HG03558 (cell line): ENCODE data around the gene CCDC86.
A peak's percentile ranks its signal among the peaks of the same experiment; 100 is the strongest.
"Not testable (repeated sequence)": the region's sequence is repeated elsewhere in the genome, so short reads cannot be mapped to it uniquely, and the experiment has no call there.

Source experiments
- ATAC-seq: cut with Tn5 transposase; IDR thresholded peaks from one replicate; pipeline ENCODE4 v1.9.1; 2021; ENCODE audit warnings: moderate number of reproducible peaks; ENCODE audit not compliant: unreplicated experiment; ENCODE audit errors: extremely low read depth

CCDC86 gene, protein sequence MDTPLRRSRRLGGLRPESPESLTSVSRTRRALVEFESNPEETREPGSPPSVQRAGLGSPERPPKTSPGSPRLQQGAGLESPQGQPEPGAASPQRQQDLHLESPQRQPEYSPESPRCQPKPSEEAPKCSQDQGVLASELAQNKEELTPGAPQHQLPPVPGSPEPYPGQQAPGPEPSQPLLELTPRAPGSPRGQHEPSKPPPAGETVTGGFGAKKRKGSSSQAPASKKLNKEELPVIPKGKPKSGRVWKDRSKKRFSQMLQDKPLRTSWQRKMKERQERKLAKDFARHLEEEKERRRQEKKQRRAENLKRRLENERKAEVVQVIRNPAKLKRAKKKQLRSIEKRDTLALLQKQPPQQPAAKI

DNA sequence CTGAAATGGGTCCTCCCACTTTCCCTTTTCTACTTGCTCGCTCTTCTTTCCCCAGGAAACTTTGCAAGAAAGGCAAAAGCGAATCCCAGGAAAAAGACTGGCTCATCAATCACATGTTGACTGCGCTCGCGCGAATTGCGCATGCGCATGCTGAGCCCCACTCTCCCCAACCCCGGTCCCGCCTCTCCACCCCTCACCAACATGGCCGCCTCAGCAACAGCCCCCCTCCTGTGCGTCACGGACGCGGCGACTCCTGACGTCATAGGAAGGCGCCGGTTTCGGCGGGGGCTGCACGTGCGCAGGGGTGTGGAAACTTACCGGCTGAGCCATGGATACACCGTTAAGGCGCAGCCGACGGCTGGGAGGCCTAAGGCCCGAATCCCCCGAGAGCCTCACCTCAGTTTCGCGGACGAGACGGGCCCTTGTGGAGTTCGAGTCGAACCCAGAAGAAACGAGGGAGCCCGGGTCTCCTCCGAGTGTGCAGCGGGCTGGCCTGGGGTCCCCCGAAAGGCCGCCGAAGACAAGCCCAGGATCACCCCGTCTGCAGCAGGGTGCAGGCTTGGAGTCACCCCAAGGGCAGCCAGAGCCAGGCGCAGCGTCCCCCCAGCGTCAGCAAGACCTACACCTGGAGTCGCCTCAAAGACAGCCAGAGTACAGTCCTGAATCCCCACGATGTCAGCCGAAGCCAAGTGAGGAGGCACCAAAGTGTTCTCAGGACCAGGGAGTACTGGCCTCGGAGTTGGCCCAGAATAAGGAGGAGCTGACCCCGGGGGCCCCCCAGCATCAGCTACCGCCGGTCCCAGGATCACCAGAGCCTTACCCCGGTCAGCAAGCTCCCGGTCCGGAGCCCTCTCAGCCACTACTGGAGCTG lies at the start of gene CCDC86:
CCDC86 (plus strand) TSS at position 317 of the 871 bp plus-strand sequence; CDS start at position 329, 12 bp downstream.
- peak; percentile 50 for ATAC-seq

DNA sequence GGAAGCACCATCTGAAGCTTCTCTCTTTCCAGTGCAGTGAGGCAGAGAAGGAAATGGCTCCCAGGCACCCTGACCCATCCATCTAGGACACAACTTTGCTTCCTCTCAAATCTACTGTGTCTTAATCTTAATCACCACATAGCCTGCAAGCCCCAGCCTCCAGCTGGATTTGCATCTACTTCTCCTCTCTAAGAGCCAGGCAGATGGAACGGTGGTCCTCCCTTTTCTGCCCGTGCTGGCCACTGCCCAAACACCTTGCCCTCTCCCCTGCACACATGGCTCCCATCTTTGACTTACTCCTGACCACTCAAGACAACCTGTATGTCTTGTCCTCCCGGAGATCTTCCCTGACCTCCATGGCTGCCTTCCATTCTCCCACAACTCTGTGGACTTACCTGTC lies 49.4 kb upstream of the CCDC86 start:
- ATAC-seq, result no peak

DNA sequence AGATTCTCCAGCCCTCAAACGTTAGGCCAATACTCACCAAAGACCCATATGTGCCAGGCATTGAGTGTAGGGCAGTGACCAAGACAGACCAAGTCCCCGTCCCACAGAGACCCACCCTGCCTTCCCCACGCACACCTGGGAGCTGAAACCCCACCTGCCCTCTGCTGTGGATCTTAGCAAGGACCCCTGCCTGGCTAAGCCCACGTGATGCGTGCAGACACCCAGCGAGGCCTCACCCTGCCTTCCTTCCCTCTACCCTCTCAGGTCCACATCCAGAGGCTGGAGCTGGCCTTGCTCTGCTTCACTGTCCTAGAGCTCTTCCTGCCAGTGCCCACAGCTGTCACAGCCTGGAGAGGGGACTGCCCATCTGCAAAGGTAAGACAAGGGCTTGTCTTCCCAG lies 46.6 kb upstream of the CCDC86 start:
- ATAC-seq, result no peak

DNA sequence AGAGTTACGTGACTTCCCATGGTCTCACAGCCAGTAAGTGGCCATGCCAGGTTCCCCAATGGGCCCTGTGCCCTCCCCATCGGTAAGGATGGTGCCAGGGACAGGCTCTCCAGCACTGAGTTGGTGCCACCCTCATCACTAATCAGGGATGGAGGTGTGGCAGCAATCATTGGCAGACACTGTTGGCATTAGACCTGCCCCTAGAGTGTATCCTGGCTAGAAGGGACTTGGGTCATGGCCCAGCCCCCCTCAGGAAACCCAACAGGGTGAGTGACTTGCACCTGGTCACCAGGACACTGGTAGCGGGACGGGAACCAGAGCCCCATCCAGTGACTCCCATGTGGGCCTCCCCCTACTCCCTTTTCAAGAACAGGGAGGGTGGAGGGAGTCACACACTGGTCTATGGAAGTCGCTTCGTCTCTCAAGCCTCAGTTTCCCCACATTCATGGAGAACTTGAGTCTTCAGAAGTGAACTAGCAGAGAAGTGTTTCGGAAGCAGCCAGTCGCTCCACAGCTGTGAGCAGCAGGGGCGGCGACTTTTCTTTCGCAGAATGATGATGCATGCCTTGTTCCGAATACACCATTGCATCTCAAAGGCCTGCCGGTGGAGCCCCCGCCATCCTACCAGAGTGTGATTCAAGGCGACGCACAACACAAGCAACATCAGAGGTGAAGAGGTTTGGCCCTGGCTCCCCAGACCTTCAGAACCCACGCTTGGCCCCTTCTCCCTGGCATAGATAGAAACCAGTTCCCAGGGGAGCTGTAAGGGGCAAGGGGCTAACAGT lies 43.9 kb upstream of the CCDC86 start:
- ATAC-seq, result no peak

DNA sequence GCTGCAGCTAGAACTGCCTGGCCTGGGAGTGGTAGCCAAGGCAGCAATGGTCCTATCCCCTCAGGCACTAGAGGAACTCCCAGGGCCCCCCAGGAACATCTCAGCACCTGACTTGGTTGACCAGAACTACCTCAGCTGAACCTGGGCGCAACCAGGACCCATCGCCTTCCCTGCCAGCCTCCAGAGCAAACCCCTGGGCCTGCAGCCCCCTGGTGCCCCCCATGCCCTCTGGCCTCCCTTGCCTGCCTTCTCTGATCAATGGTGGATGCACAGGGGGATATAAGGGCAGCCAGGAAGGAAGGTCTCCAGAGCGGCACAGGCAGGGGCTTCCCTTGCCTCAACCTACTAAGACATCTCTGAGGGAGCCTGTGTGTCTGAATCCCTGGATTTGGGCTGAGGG lies 43.3 kb upstream of the CCDC86 start:
- ATAC-seq, result no peak

DNA sequence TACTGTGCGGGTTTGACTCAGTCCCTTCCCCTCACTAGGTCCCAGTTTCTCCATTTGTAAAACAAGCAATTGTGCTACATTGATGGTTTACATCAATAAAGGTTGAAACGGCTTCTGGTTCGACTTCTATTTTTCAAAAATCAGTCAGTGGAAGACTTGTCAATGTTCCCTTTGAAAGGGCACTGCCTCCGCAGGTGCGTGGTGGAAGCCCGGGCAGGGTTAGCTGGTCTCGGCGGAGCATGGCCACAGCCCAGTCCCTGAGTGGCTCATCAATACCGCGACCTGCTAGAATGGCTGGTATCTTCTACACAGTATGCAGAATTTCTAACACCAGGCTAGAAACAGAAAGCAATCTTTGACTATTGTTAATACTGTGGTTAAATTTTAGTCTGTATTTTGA lies 40.7 kb upstream of the CCDC86 start:
- no peak for ATAC-seq

DNA sequence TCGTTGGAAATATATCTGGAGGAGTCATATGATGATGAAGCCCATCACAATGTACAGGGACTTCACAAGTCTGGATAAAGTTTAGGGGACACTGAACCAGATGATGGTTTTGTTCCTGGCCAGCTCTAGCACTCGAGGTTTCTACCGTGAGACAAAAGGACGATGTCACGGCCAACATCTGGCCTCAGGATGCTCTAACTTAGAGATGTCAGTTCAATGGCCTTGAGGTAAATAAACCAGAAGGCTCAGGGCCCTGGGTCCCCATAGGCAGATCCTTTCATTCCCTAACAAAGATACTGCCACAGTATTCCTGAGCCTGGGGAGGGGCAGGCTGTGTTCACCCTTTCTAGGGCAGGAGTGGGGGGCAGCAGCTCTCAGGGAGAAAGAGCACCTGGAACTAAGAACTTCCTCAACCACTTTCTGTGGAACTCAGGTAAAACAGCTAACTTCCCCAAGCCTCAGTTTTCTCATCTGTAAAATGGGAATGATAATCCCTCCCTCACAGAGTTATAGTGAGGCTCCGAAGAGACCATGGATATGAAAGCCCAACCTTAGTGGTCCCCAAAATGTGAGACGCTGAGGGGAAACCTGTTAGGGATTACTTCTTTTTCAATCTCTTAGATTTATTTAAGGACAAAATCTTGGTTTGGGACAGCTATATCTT lies 38.5 kb upstream of the CCDC86 start:
- ATAC-seq, result no peak

DNA sequence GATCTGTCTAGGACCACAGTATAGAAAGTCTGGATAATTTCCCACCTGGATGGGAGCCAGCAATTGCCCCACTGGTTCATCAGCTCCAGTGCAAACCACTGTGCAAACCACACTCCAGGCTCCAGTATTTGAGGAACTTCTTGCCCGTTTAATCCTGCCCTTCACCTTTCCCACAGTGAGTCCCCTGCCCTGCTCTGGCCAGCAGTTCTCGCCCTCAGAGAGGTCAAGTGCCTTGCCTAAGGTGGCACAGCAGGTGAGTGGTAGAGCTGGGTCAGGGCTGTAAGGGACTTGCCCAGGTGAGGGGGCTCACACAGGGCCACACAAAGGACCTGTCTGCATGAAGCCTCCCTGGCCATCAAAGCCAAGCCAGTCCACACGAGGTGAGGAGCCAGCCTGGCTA lies 32.7 kb upstream of the CCDC86 start:
- ATAC-seq, result no peak

DNA sequence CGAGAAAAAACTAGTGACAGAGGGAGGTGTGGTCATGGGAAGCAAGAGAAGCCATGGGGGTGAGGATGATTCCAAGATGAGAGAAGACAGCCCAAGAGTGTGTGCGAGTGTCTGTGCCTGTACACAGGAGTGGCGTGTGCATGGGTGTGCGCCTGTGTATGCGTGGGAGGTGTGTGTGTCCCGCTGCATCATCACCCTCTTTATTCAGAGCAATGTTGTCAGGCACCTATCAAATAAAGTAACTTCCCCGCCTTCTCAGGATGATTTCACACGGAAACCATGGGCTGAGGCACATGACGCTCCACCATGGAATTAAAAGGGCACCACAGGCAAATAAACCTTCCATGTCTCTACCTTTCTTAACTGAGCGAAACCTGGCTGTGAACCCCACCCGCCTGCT lies 32.2 kb upstream of the CCDC86 start:
- no peak for ATAC-seq

DNA sequence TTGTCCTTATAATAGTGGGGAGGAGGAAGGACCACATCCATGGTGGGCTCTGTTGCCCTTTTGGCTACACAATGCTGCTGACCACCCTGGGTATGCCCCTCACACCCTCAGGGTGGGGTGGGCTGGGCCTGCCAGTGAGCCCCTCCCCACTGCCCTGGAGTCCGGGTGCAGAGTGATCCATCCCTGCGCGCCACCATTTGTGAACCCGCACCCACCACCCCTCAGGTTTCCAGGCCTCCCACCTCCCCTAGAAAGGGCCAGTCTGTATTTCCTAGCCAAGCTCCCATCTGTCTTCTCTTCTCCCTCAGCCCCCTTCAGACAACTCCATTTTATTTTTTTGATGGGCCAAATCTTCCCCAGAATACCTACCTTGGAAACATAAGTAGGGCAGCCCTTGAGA lies 31.8 kb upstream of the CCDC86 start:
- ATAC-seq, result no peak

DNA sequence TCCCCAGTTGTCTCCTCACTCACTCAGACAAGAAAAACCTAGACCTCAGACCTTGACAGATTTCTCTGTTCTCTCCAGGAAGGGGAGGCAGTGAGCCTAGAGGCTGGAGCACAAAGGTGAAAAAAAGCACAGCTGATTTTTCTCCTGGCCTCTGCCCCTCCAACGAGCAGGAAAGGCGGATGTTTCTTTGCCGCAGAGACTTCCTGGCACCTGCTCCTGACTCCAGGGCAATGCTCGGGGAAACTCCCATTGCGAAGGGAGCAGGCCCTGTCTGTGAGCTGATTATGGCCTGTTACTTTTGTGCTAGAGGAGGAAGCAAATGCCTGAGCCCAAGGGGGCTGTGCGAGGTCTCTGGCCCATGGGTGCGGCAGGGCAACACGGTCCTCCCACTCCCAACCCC lies 31.3 kb upstream of the CCDC86 start:
- no peak for ATAC-seq

DNA sequence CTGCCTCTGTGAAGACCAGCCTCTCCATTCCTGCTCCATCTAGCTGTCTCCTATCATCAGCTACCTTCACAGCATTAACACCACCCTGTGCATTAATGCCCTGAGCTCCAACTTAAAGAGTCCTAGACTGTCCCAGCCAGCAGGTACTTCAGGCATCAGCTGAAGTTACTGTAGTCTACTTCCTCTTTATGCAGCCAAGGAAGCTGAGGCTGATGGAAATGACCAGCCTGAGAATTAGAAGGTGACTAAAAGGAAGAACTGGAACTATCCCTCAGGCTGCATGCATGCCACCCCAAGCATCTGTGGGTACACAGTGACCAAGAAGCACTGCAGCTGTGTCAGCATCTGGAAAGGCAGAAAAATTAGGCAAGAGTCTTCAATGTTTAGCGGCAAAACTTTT lies 28.6 kb upstream of the CCDC86 start:
- no peak for ATAC-seq

DNA sequence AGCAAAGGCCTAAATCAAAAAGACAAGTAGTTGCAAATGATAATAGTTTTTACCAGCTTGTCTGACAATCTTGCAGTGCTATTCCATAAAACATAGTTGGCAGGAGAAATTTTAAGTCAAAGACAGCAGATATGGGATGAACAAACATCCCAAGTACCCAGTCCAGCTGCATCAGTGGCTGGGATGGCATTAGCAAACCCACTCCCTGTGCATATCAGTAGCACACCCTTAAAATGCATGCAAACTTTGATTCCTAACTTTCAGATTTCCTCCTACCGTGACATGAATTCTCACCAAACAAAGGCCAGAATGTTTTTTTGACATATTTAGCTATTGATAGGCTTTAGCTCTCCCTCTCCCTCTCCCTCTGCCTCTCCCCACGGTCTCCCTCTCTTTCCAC lies 27.8 kb upstream of the CCDC86 start:
- ATAC-seq, result no peak

DNA sequence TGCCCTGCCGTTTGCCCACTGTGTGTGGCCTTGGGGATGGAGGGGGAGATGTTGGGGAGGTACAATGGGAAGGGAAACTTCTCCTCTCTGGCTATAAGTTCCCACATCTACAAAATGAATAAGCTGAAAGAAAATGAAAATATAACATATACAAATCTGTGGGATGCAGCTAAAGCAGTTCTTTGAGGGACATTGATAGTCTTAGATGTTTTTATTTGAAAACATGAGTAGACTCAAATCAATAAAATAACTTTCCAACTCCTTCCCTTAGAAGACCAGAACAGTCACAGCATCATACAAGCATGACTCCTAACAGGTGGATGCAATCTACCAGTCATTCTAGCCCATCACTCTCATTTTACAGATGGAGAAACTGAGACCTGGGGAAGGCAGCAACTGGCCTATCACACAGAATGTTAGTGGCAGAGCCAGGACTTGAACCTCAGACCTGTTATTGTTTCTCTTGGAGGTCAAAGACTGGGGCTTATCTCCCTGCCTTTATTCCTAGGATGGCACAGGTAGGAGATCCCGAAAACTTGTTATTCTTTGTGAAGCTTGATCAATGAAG lies 25.2 kb upstream of the CCDC86 start:
- ATAC-seq, result no peak

DNA sequence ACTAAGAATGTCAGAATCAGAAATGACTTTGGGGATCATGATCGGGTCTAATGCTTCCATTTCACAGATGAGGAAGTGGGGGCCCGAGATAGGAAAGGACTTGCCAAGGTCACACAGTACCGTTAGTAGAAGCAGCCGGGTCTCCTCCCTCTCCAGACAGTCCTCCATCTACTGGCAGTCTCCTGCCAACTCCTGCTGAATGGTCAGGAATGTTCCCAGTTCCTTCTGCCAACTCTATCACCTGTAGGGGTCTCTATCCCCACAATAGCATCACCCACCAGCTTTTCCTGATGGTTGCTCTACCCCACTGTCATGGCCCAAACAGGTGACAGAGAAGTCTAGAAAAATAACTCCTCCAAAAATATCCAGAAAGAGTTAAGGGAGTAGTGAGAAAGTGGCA lies 23.9 kb upstream of the CCDC86 start:
- ATAC-seq, result no peak

DNA sequence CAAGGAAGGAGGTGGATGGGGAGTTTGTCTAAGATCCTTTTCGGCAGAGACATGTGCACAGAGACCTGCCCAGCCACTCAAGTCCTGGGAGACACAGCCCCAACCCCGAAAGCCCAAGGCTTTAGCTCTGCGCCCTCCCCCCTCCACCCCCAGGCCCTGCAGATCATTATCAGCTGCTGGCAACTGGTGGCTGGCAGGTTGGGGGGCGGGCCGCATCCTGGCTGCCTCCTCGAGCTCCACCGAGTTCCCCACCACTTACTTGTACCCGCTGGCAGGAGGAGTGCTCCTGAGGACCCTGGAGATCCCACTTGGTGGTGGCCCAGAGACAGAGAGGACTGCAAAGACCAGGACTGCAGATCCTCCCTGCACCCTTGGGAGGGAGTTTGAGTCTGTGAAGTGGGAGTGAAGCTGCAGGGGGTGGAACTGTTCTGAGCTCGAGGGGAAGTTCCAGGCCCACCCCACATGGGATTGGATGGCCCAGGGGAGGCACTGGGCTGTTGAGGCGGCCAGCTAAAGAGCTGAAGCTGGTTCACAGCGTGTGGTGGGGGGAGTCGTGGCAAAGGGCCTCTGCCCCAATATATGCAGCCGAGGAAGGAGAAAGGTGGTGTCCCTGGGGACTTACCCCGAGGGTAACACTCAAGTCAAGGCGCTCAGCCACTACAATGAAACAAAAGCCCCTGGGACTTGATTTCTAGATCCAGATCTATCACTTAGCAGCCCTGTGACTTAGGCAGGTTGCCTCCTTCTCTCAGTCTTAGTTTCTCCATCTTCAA lies 19.9 kb upstream of the CCDC86 start:
- no peak for ATAC-seq

DNA sequence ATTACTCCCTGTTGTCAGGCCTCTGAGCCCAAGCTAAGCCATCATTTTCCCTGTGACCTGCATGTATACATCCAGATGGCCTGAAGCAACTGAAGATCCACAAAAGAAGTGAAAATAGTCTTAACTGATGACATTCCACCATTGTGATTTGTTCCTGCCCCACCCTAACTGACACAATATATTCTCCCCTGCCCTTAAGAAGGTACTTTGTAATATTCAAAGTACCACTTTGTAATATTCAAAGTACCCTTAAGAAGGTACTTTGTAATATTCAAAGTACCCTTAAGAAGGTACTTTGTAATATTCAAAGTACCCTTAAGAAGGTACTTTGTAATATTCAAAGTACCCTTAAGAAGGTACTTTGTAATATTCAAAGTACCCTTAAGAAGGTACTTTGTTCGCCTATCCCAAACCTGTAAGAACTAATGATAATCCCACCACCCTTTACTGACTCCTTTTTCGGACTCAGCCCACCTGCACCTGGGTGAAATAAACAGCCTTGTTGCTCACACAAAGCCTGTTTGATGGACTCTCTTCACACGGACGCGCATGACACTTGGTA lies 18.1 kb upstream of the CCDC86 start:
- not testable (repeated sequence) for ATAC-seq

DNA sequence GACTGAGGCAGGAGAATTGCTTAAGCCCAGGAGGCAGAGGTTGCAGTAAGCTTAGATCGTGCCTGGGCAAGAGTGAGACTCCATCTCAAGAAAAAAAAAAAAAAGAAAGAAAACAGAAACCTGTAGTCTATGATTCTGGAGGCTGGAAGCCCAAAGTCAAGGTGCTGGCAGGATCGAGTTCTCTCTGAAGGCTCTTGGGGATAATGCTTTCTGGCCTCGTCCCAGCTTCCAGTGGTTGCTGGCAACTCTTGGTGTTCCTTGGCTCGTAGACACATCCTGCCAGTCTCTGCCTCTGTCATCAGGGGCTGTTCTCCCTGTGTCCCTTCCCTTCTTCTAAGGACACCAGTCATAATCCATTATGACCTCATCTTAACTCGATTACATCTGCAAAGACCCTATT lies 16.8 kb upstream of the CCDC86 start:
- no peak for ATAC-seq

DNA sequence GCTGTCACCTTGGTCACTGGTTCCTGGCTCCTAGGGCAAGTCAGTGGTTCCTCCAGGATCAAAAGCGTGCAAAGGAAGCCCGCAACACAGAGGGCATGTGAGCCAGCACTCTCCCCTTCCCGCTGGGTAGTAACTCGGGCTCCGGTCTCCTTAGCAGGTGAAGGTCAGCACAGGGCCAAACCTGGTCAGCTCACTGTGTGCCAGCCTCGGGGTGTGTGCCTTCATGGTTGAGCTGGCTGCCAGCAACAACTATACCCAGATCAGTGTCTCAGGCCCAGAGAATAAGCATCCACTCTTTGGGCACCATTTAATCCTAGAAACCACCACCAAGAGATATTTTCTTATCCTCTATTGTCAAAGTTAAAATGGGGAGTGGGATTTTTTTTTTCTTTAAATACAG lies 16.1 kb upstream of the CCDC86 start:
- ATAC-seq, result no peak
